22Rv1 (cell line): ENCODE results near the gene CCDC170.
A peak's percentile ranks its signal among the peaks of the same experiment; 100 is the strongest.

ENCODE experiments used
- H3K27ac ChIP-seq: fragments of 450-650 bp; 2 replicates; pipeline ENCODE4 v1.5.1; 2017
- ZFX ChIP-seq: fragments of 450-650 bp; IDR thresholded peaks from 2 replicates; pipeline ENCODE4 v1.6.1; 2017; ENCODE audit warnings: antibody characterized with exemption, borderline replicate concordance
- TF ChIP-seq, protein P1 (sequence below): fragments of 450-650 bp; IDR thresholded peaks from 2 replicates; pipeline ENCODE4 v1.5.1; 2017; ENCODE audit warnings: mild to moderate bottlenecking

The CCDC170 gene

DNA sequence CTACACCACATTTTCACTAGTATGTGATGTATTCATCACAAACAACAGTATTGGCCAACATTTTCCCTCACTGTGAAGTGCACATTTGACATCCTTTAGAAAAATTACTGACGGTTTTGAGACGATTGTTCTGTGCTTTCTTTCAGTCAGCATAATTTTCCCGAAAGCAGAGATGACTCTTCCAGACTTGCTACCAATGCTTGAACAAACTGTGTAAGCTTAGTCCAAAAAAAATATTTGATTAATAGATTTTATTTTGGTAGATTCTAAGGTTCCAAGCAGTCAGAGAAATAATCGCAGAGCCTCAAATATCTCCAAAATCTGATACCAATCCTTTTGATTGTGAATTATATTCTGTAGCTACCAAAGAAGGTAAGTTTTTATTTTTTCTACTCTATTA, 162.6 kb downstream of the CCDC170 start:
- no peak overlapping the region for H3K27ac ChIP-seq
- TF ChIP-seq, protein P1, sequence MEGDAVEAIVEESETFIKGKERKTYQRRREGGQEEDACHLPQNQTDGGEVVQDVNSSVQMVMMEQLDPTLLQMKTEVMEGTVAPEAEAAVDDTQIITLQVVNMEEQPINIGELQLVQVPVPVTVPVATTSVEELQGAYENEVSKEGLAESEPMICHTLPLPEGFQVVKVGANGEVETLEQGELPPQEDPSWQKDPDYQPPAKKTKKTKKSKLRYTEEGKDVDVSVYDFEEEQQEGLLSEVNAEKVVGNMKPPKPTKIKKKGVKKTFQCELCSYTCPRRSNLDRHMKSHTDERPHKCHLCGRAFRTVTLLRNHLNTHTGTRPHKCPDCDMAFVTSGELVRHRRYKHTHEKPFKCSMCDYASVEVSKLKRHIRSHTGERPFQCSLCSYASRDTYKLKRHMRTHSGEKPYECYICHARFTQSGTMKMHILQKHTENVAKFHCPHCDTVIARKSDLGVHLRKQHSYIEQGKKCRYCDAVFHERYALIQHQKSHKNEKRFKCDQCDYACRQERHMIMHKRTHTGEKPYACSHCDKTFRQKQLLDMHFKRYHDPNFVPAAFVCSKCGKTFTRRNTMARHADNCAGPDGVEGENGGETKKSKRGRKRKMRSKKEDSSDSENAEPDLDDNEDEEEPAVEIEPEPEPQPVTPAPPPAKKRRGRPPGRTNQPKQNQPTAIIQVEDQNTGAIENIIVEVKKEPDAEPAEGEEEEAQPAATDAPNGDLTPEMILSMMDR: no peak
- TF ChIP-seq ZFX: no peak

DNA sequence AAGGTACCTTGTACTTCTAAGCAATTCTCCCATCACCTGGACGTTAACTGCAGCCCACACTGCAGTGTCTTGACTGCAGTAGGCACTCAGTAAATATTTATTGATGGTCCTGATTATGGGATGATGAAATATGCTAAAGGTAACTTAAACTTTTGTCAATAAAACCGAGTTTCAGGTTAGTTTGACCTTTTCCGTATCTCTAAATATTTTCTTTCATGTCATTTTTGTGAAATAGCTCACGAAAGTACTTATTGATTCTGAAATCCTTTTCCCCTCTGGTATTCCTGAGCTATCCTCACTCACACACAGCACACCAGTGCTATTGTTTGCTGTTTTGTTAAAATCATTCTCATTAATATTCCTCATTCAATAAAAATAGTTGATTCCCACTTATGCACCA, 164.3 kb downstream of the CCDC170 start:
- H3K27ac ChIP-seq: no peak overlapping the region
- TF ChIP-seq, protein P1: no peak
- TF ChIP-seq ZFX: no peak

- TF ChIP-seq, protein P1: no peak
- TF ChIP-seq ZFX: no peak
Measured at GRCh38 chr6:151659212-151659611, 165.4 kb downstream of the CCDC170 start.

GRCh38 chr6:151661509-151661908, 167.7 kb downstream of the CCDC170 start:
- H3K27ac ChIP-seq: no peak overlapping the region
- TF ChIP-seq, protein P1: no peak
- no peak for TF ChIP-seq ZFX

More at GRCh38 chr6:151659212-151659611, 165.4 kb downstream of the CCDC170 start:
- no peak overlapping the region for H3K27ac ChIP-seq

DNA sequence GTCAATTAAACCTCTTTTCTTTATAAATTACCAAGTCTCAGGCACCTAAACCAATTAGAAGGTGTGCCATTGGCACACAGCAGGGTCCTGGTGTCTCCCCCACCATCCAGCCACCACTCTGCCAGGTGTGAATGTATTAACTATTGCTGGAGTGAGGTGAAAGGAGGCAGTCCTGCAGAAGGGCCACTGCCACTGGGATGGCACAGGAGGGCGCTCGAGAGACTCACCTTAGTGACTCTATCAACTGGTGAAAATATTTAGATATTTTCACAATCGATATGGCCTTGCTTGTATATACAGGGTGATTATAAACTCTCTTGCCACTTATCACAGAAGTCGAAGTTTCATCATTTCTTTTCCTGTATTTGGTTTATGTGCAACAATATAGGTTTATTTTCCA, 168.1 kb downstream of the CCDC170 start:
- TF ChIP-seq, protein P1: peak; percentile 64
- no peak for TF ChIP-seq ZFX
- H3K27ac ChIP-seq: no peak overlapping the region

- TF ChIP-seq ZFX: no peak
- TF ChIP-seq, protein P1: no peak
Measured at GRCh38 chr6:151663559-151663958, 169.7 kb downstream of the CCDC170 start.

GRCh38 chr6:151664390-151664789, 170.6 kb downstream of the CCDC170 start:
- no peak overlapping the region for H3K27ac ChIP-seq
- TF ChIP-seq, protein P1: no peak
- TF ChIP-seq ZFX: no peak

More at GRCh38 chr6:151663559-151663958, 169.7 kb downstream of the CCDC170 start:
- no peak overlapping the region for H3K27ac ChIP-seq
